Measurements from ENCODE around the gene DXO.

The DXO gene

GRCh38 chr6:31922942-31923341, 49.0 kb downstream of the DXO start:
- peak; percentile 49 for DNase-seq

DNA sequence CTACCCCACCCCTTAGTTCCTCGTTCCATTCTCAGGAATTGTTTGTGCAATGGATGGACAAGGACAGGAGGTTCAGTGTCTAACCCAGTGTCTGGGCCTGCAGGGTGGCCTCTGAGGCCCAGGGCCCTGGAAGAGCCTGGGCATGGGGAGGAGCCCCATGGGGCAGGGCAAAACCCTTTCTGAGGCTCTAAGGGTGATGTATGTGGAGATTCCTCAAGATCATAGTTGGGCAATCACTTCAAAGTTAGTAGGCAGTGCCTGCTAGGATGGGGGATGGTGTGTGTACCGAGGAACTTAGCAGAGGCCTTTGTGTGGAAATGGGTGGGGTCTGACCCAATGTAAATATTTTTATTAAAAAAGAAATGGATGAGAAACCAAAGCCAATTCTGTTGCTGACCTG, 51.1 kb downstream of the DXO start:
- no peak for DNase-seq

Data from CD4-positive, alpha-beta T cell treated with Interleukin-6 for 4 hours (primary cell).